Astrocyte (in vitro differentiated cells and primary cell): ENCODE results near the gene ADD1. TPM values are rescaled to one million over a fixed set of nuclear protein-coding genes. Genes with fewer than 3 reads are reported as not detected.

ENCODE experiments used
- DNase-seq: peaks from one replicate; pipeline ENCODE4 v3.0.0-alpha.2; 2010; ENCODE audit warnings: low read depth
- FAIRE-seq: peaks from 2 replicates; lab custom pipeline; 2011; peaks lifted over from hg19 to GRCh38; lab: Jason Lieb, UNC
- H2AFZ ChIP-seq: 2 replicates; pipeline ENCODE4 v1.6.0; 2012; ENCODE audit warnings: low read depth, low read length, inconsistent platforms
- H3K27ac ChIP-seq: 2 replicates; pipeline ENCODE4 v1.5.1; 2011; ENCODE audit warnings: low read depth, low read length, inconsistent platforms
- H3K27me3 ChIP-seq: 2 replicates; pipeline ENCODE4 v1.6.0; 2011; ENCODE audit warnings: low read length, inconsistent platforms; ENCODE audit not compliant: insufficient read depth
- H3K36me3 ChIP-seq: 2 replicates; pipeline ENCODE4 v1.5.1; 2011; ENCODE audit warnings: low read length, inconsistent platforms; ENCODE audit not compliant: insufficient read depth
- H3K4me1 ChIP-seq: 2 replicates; pipeline ENCODE4 v1.5.1; 2011; ENCODE audit warnings: low read length, inconsistent platforms; ENCODE audit not compliant: insufficient read depth
- H3K4me2 ChIP-seq: 2 replicates; pipeline ENCODE4 v1.6.0; 2012; ENCODE audit warnings: low read length, inconsistent platforms
- H3K4me3 ChIP-seq: 2 replicates; pipeline ENCODE4 v1.5.1; 2011; ENCODE audit warnings: low read depth, mild to moderate bottlenecking, low read length, inconsistent platforms; ENCODE audit not compliant: insufficient read depth
- H3K79me2 ChIP-seq: 2 replicates; pipeline ENCODE4 v1.6.0; 2012; ENCODE audit warnings: mild to moderate bottlenecking, low read length, inconsistent platforms; ENCODE audit not compliant: insufficient read depth
- H3K9ac ChIP-seq: 2 replicates; pipeline ENCODE4 v1.6.0; 2012; ENCODE audit warnings: mild to moderate bottlenecking, low read length, inconsistent platforms
- H3K9me3 ChIP-seq: 2 replicates; pipeline ENCODE4 v1.5.1; 2012; ENCODE audit warnings: low read depth, mild to moderate bottlenecking, low read length, inconsistent platforms; ENCODE audit not compliant: insufficient read depth
- H4K20me1 ChIP-seq: 2 replicates; pipeline ENCODE4 v1.6.0; 2012; ENCODE audit warnings: low read length, inconsistent platforms; ENCODE audit not compliant: insufficient read depth
- H3K27ac Mint-ChIP-seq: one replicate; pipeline ENCODE4 v1.8.0; 2021; ENCODE audit warnings: mild to moderate bottlenecking, mixed read lengths; ENCODE audit not compliant: unreplicated experiment
- H3K27me3 Mint-ChIP-seq: one replicate; pipeline ENCODE4 v1.8.0; 2021; ENCODE audit warnings: low read depth, mixed read lengths; ENCODE audit not compliant: unreplicated experiment
- H3K36me3 Mint-ChIP-seq: one replicate; pipeline ENCODE4 v1.8.0; 2021; ENCODE audit warnings: low read depth, mixed read lengths; ENCODE audit not compliant: unreplicated experiment
- H3K4me1 Mint-ChIP-seq: one replicate; pipeline ENCODE4 v1.8.0; 2021; ENCODE audit warnings: low read depth, mixed read lengths; ENCODE audit not compliant: unreplicated experiment
- H3K4me3 Mint-ChIP-seq: one replicate; pipeline ENCODE4 v1.8.0; 2021; ENCODE audit warnings: mild to moderate bottlenecking, moderate library complexity, mixed read lengths; ENCODE audit not compliant: unreplicated experiment
- H3K9me3 Mint-ChIP-seq: one replicate; pipeline ENCODE4 v1.8.0; 2021; ENCODE audit warnings: mild to moderate bottlenecking, mixed read lengths; ENCODE audit not compliant: unreplicated experiment
- EZH2 ChIP-seq: IDR thresholded peaks from 2 replicates; pipeline ENCODE4 v1.6.1; 2012; ENCODE audit warnings: mild to moderate bottlenecking, low read length, inconsistent platforms; ENCODE audit not compliant: insufficient read depth
- total RNA-seq: library from RNA; stranded (reverse); gene quantifications from 2 replicates; pipeline ENCODE4 v1.2.1, GENCODE V29; 2021
- TF ChIP-seq, protein P1 (sequence below): IDR thresholded peaks from 2 replicates; pipeline ENCODE4 v1.5.1; 2011; ENCODE audit warnings: low read depth, mild to moderate bottlenecking, inconsistent platforms, low read length, moderate library complexity; ENCODE audit not compliant: insufficient read depth

Gene ADD1
- total RNA-seq, 1 donor from 2014 or later, result 280 TPM

- H3K4me3 Mint-ChIP-seq, result no peak overlapping the region
- no peak for DNase-seq
- no peak overlapping the region for H3K27ac Mint-ChIP-seq
- no peaks in the 10 kb centered on the region for H3K36me3 ChIP-seq
- peaks cover 96% of the 10 kb centered on the region for H3K79me2 ChIP-seq
- no peak overlapping the region for H3K27ac ChIP-seq
- no peak overlapping the region for H3K9ac ChIP-seq
- no peaks in the 10 kb centered on the region for H3K27me3 ChIP-seq
- H3K4me1 Mint-ChIP-seq, result peaks cover 35% of the 10 kb centered on the region
- no peaks in the 10 kb centered on the region for H3K9me3 ChIP-seq
- H3K36me3 Mint-ChIP-seq, result peaks cover 2% of the 10 kb centered on the region
- H3K27me3 Mint-ChIP-seq, result no peaks in the 10 kb centered on the region
- peaks cover 6% of the 10 kb centered on the region for H3K4me1 ChIP-seq
- H4K20me1 ChIP-seq, result peaks cover 87% of the 10 kb centered on the region
- no peak for FAIRE-seq
- no peak for TF ChIP-seq EZH2
- TF ChIP-seq, protein P1, sequence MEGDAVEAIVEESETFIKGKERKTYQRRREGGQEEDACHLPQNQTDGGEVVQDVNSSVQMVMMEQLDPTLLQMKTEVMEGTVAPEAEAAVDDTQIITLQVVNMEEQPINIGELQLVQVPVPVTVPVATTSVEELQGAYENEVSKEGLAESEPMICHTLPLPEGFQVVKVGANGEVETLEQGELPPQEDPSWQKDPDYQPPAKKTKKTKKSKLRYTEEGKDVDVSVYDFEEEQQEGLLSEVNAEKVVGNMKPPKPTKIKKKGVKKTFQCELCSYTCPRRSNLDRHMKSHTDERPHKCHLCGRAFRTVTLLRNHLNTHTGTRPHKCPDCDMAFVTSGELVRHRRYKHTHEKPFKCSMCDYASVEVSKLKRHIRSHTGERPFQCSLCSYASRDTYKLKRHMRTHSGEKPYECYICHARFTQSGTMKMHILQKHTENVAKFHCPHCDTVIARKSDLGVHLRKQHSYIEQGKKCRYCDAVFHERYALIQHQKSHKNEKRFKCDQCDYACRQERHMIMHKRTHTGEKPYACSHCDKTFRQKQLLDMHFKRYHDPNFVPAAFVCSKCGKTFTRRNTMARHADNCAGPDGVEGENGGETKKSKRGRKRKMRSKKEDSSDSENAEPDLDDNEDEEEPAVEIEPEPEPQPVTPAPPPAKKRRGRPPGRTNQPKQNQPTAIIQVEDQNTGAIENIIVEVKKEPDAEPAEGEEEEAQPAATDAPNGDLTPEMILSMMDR, result no peak
- H3K9me3 Mint-ChIP-seq, result no peaks in the 10 kb centered on the region
- H3K4me3 ChIP-seq, result no peak overlapping the region
- H3K4me2 ChIP-seq, result no peak overlapping the region
- no peak overlapping the region for H2AFZ ChIP-seq
These were observed 5.9 kb downstream of the ADD1 start for GRCh38 chr4:2849267-2850152.

- Mint-ChIP-seq H3K27ac (no peak overlapping the region), H3K9me3 (no peaks in the 10 kb centered on the region), H3K4me3 (no peak overlapping the region), H3K4me1 (peaks cover 31% of the 10 kb centered on the region), H3K36me3 (peaks cover 2% of the 10 kb centered on the region), H3K27me3 (no peaks in the 10 kb centered on the region)
- FAIRE-seq, result no peak
- Histone ChIP-seq H3K27me3 (no peaks in the 10 kb centered on the region), H3K9ac (no peak overlapping the region), H4K20me1 (peaks cover 89% of the 10 kb centered on the region), H3K79me2 (peaks cover 96% of the 10 kb centered on the region), H3K4me3 (no peak overlapping the region), H3K9me3 (no peaks in the 10 kb centered on the region), H3K36me3 (no peaks in the 10 kb centered on the region), H3K4me2 (no peak overlapping the region), H3K27ac (no peak overlapping the region), H3K4me1 (peaks cover 6% of the 10 kb centered on the region), H2AFZ (no peak overlapping the region)
- DNase-seq, result peak; percentile 66
- TF ChIP-seq, protein P1, result no peak
- TF ChIP-seq EZH2, result no peak
These were observed 7.5 kb downstream of the ADD1 start for GRCh38 chr4:2850966-2851798.
